HepG2 (cell line): ENCODE data around the gene LMNA. TPM values are rescaled to one million over a fixed set of nuclear protein-coding genes. Genes with fewer than 3 reads are reported as not detected.
A peak's percentile ranks its signal among the peaks of the same experiment; 100 is the strongest.

ENCODE experiments used
- ARID5B ChIP-seq: IDR thresholded peaks from 2 replicates; pipeline ENCODE4 v1.4.0; 2020; ENCODE audit warnings: mild to moderate bottlenecking, missing genetic modification reagents
- BCL6 ChIP-seq: IDR thresholded peaks from 2 replicates; pipeline ENCODE4 v1.6.1; 2016; ENCODE audit warnings: missing genetic modification reagents, missing compliant biosample characterization
- CHCHD3 ChIP-seq: sonication (generic); formaldehyde crosslinking; IDR thresholded peaks from 2 replicates; pipeline ENCODE4 v1.8.0; 2022; ENCODE audit warnings: mild to moderate bottlenecking, missing genetic modification reagents, moderate library complexity
- GFI1 ChIP-seq: sonication (generic); formaldehyde crosslinking; IDR thresholded peaks from 2 replicates; pipeline ENCODE4 v1.5.0; 2020; ENCODE audit warnings: missing genetic modification reagents, mild to moderate bottlenecking, borderline replicate concordance
- KAT2B ChIP-seq: fragments of 150-350 bp; IDR thresholded peaks from 2 replicates; pipeline ENCODE4 v1.6.1; 2014; ENCODE audit warnings: low read depth, low read length, borderline replicate concordance
- MIXL1 ChIP-seq: IDR thresholded peaks from 2 replicates; pipeline ENCODE4 v1.6.1; 2016
- MTF2 ChIP-seq: sonication (generic); formaldehyde crosslinking; IDR thresholded peaks from 2 replicates; pipeline ENCODE4 v1.5.0; 2020; ENCODE audit warnings: missing genetic modification reagents, borderline replicate concordance
- PRDM15 ChIP-seq: sonication (generic); formaldehyde crosslinking; IDR thresholded peaks from 2 replicates; pipeline ENCODE4 v1.4.0; 2020; ENCODE audit warnings: missing genetic modification reagents
- RAD21 ChIP-seq: fragments of 450-650 bp; formaldehyde crosslinking; IDR thresholded peaks from 2 replicates; pipeline ENCODE4 v1.5.0; 2020; ENCODE audit warnings: mild to moderate bottlenecking
- RORA ChIP-seq: sonication (generic); formaldehyde crosslinking; IDR thresholded peaks from 2 replicates; pipeline ENCODE4 v1.5.0; 2020; ENCODE audit warnings: mild to moderate bottlenecking, missing genetic modification reagents, moderate library complexity
- SRSF1 ChIP-seq: fragments of 200-400 bp; formaldehyde crosslinking; optimal IDR thresholded peaks from 2 replicates; pipeline ENCODE3; 2017; ENCODE audit warnings: mild to moderate bottlenecking, low read depth, low read length, moderate library complexity
- TBP ChIP-seq: sonication (generic); formaldehyde crosslinking; IDR thresholded peaks from 2 replicates; pipeline ENCODE4 v1.5.0; 2020; ENCODE audit warnings: missing genetic modification reagents
- ZNF160 ChIP-seq: sonication (generic); formaldehyde crosslinking; IDR thresholded peaks from 2 replicates; pipeline ENCODE4 v1.8.0; 2022; ENCODE audit warnings: mild to moderate bottlenecking, inconsistent platforms, missing genetic modification reagents
- ZNF337 ChIP-seq: sonication (generic); formaldehyde crosslinking; IDR thresholded peaks from 2 replicates; pipeline ENCODE4 v1.5.1; 2020; ENCODE audit warnings: missing genetic modification reagents, low read depth, mild to moderate bottlenecking, borderline replicate concordance
- ZNF674 ChIP-seq: sonication (generic); formaldehyde crosslinking; IDR thresholded peaks from 2 replicates; pipeline ENCODE4 v1.5.0; 2020; ENCODE audit warnings: low read depth, mild to moderate bottlenecking, missing genetic modification reagents
- polyA plus RNA-seq, 8 experiments: library from polyadenylated mRNA; depleted of rRNA in 3 of 8; stranded (reverse) in 7 of 8; unstranded in 1 of 8; fragments of >200 nt; fragmentation: Illumina TruSeq in 4 of 8; extraction: Trizol in 4 of 8; gene quantifications; 2 replicates each; pipeline versions ENCODE4 v1.2.1 to v1.2.3, GENCODE V29; 2011 to 2016; ENCODE audit warnings: low read depth in 4 of 8, missing spikeins in 1 of 8, mixed read lengths in 1 of 8; ENCODE audit not compliant: insufficient read depth in 1 of 8
- total RNA-seq, 5 experiments: library from RNA; depleted of rRNA; stranded (reverse); fragments of >200 nt; fragmentation: Illumina TruSeq; extraction: Trizol; gene quantifications; 2 replicates each; pipeline ENCODE4 v1.2.3, GENCODE V29; 2016; ENCODE audit warnings: low read depth in 1 of 5
- TF ChIP-seq, protein P1 (sequence below): sonication (generic); formaldehyde crosslinking; IDR thresholded peaks from 2 replicates; pipeline ENCODE4 v1.8.1; 2023; ENCODE audit warnings: mild to moderate bottlenecking, moderate library complexity, missing genetic modification reagents
- TF ChIP-seq, protein P2 (sequence below): sonication (generic); formaldehyde crosslinking; IDR thresholded peaks from 2 replicates; pipeline ENCODE4 v1.5.1; 2020; ENCODE audit warnings: mild to moderate bottlenecking, missing genetic modification reagents

The LMNA gene
- total and polyA plus RNA-seq, 2 of the 13 experiments (the other 11 are each of a cell fraction or from before 2014, with no cell fraction given): 107 to 225 TPM

- TF ChIP-seq PRDM15 (CRISPR knock-in tag): peak; percentile 51; the same call in 1 of the 2 replicates
- peak; percentile 70; the same call in 1 of the 2 replicates for TF ChIP-seq ARID5B (CRISPR knock-in tag)
- no peak for TF ChIP-seq CHCHD3 (CRISPR knock-in tag)
- TF ChIP-seq TBP (CRISPR knock-in tag): no peak
- TF ChIP-seq MIXL1: no peak
- no peak for TF ChIP-seq GFI1
- no peak for TF ChIP-seq KAT2B
- TF ChIP-seq SRSF1: no peak
- TF ChIP-seq, protein P1, sequence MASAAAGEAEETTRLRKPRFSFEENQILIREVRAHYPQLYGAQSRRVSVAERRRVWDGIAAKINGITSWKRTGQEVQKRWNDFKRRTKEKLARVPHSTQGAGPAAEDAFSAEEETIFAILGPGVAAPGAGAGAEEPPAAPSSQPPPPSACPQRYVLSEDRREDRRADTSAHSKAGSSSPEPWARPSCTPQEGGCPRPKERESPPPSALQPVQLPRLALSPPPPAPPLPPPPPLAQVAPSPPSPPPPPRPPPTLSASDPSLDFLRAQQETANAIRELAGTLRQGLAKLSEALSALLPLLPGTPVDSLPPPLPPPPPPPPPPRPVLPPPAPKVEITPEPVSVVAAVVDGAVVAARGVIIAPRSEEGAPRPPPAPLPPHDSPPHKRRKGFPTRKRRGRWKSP: no peak
- TF ChIP-seq RAD21 (CRISPR knock-in tag): no peak
- no peak for TF ChIP-seq ZNF674 (CRISPR knock-in tag)
- TF ChIP-seq BCL6: no peak; the same call in 1 of the 2 replicates
- TF ChIP-seq, protein P2, sequence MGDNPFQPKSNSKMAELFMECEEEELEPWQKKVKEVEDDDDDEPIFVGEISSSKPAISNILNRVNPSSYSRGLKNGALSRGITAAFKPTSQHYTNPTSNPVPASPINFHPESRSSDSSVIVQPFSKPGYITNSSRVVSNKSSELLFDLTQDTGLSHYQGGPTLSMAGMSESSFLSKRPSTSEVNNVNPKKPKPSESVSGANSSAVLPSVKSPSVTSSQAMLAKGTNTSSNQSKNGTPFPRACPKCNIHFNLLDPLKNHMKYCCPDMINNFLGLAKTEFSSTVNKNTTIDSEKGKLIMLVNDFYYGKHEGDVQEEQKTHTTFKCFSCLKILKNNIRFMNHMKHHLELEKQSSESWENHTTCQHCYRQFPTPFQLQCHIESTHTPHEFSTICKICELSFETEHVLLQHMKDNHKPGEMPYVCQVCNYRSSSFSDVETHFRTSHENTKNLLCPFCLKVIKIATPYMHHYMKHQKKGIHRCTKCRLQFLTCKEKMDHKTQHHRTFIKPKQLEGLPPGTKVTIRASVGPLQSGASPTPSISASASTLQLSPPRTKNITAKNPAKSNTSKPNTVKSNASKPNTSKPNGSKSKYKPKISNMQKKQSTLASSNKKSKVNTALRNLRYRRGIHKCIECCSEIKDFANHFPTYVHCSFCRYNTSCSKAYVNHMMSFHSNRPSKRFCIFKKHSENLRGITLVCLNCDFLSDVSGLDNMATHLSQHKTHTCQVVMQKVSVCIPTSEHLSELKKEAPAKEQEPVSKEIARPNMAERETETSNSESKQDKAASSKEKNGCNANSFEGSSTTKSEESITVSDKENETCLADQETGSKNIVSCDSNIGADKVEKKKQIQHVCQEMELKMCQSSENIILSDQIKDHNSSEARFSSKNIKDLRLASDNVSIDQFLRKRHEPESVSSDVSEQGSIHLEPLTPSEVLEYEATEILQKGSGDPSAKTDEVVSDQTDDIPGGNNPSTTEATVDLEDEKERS (CRISPR knock-in tag): no peak
- 0 out of 2 replicates have a peak, but pooled peaks have one; percentile 17 for TF ChIP-seq MTF2 (CRISPR knock-in tag)
- no peak for TF ChIP-seq RORA (CRISPR knock-in tag)
- TF ChIP-seq ZNF160 (CRISPR knock-in tag): no peak
- TF ChIP-seq ZNF337 (CRISPR knock-in tag): no peak
Measured at GRCh38 chr1:156123356-156124196, 9.1 kb downstream of the LMNA start (continued).
